DMS79 (cell line): ENCODE results near the gene CALR3.
A peak's percentile ranks its signal among the peaks of the same experiment; 100 is the strongest.

Experiments
- DNase-seq: peaks from one replicate; lab custom pipeline; 2025; lab: John Stamatoyannopoulos, UW

CALR3 gene

GRCh38 chr19:16429066-16429758 is 66.8 kb downstream of the CALR3 start:
- peak; percentile 83 for DNase-seq
